Upper lobe of left lung (tissue), 6 donors: ENCODE results near the gene SHISA6. TPM values are rescaled to one million over a fixed set of nuclear protein-coding genes. Genes with fewer than 3 reads are reported as not detected.
A peak's percentile ranks its signal among the peaks of the same experiment; 100 is the strongest.

Source experiments
- ATAC-seq, 2 donors: fragments of 200-7000 bp; cut with Tn5 transposase; one replicate each; pipeline ENCODE4 v1.9.1; 2022; ENCODE audit warnings: mild to moderate bottlenecking in 2 of 2, moderate library complexity in 2 of 2; ENCODE audit not compliant: low FRiP score in 2 of 2
- DNase-seq, 2 donors: peaks; one replicate each; pipeline ENCODE4 v3.0.0-alpha.2; 2019 to 2020
- H3K27ac ChIP-seq, 4 donors: fragments of 200-600 bp; sonication (generic); one replicate each; pipeline ENCODE4 v1.5.1; 2016 to 2019
- H3K27me3 ChIP-seq, 4 donors: fragments of 200-600 bp; sonication (generic); one replicate each; pipeline ENCODE4 v1.5.1; 2017 to 2019
- H3K36me3 ChIP-seq, 4 donors: fragments of 200-600 bp; sonication (generic); one replicate each; pipeline ENCODE4 v1.5.1; 2016 to 2019
- H3K4me1 ChIP-seq, 4 donors: fragments of 200-600 bp; sonication (generic); one replicate each; pipeline ENCODE4 v1.5.1; 2018 to 2019
- H3K4me3 ChIP-seq, 4 donors: fragments of 200-600 bp; sonication (generic); one replicate each; pipeline ENCODE4 v1.5.1; 2017 to 2019; ENCODE audit warnings: mild to moderate bottlenecking in 2 of 4, moderate library complexity in 1 of 4
- H3K9me3 ChIP-seq, 4 donors: fragments of 200-600 bp; sonication (generic); one replicate each; pipeline ENCODE4 v1.5.1; 2018 to 2019
- EP300 ChIP-seq, 4 donors: sonication (generic); formaldehyde crosslinking; IDR thresholded peaks; one replicate each; pipeline ENCODE4 v1.5.1; 2017; ENCODE audit warnings: antibody characterized with exemption in 4 of 4, control low read depth in 2 of 4
- POLR2A ChIP-seq, 4 donors: fragments of 450-650 bp; IDR thresholded peaks; one replicate each; pipeline ENCODE4 v1.5.1; 2016 to 2017; ENCODE audit warnings: antibody characterized with exemption in 4 of 4, mild to moderate bottlenecking in 2 of 4
- POLR2AphosphoS5 ChIP-seq, 2 donors: sonication (generic); formaldehyde crosslinking; IDR thresholded peaks; one replicate each; pipeline ENCODE4 v1.5.1; 2017; ENCODE audit warnings: antibody characterized with exemption in 2 of 2
- WGBS, 2 donors: methylation state at CpG; one replicate each; pipeline ENCODE4 v1.1.5; 2017 to 2018; 5-methylcytosine and 5-hydroxymethylcytosine counted together
- total RNA-seq, 6 donors: library from RNA; depleted of rRNA in 4 of 6; stranded (reverse); fragments of >200 nt in 4 of 6; gene quantifications; one replicate each; pipeline versions ENCODE4 v1.1.0 to v1.2.1, GENCODE V29; 2016 to 2021
- TF ChIP-seq, protein P1 (sequence below), 6 experiments: fragments of 450-650 bp in 4 of 6; fragments of 200-600 bp in 2 of 6; sonication (generic) in 2 of 6; IDR thresholded peaks; one replicate each; pipeline ENCODE4 v1.5.1; 2016 to 2019; ENCODE audit warnings: antibody characterized with exemption in 6 of 6
- donor health status: DM: no; HTN: no; CAD: no; lungs with moderate emphysema.
- donor health status: DM: no; HTN: yes; CAD: no; lungs with severe emphysema.

Gene SHISA6
- total RNA-seq, 6 donors from 2014 or later = 0.03 to 1.2 (median 0.74) TPM; not detected in 2

DNA sequence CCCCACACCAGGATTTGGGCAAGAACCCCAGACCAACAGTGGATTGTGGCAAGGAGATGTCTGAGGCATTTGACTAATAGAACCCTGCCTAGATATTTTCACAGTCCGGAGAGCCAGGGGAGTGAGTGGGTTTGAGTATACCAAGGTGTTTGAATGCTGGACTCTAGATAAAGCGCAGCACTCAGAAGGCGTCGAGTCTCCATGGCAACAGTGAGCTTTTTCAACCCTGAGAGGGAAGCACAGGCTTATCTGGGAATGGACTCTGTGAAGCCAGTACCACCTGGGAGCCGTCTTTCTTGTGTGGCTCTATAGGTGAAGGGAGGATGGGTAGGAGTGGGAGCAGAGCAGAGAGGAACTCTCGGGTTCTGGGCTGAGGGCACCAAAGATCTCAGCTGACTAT lies 147.0 kb downstream of the SHISA6 start:
- Histone ChIP-seq H3K4me3 (no peak overlapping the region), H3K27me3 (no peaks in the 10 kb centered on the region), H3K27ac (no peak overlapping the region), H3K9me3 (peaks cover 0 to 3% (median 0%) of the 10 kb centered on the region in 4 donors), H3K36me3 (no peaks in the 10 kb centered on the region), H3K4me1 (no peaks in the 10 kb centered on the region)
- DNase-seq (no peak), ATAC-seq (no peak)
- TF ChIP-seq POLR2A (IDR thresholded peaks at IDR 0.05) = no peak
- TF ChIP-seq, protein P1, sequence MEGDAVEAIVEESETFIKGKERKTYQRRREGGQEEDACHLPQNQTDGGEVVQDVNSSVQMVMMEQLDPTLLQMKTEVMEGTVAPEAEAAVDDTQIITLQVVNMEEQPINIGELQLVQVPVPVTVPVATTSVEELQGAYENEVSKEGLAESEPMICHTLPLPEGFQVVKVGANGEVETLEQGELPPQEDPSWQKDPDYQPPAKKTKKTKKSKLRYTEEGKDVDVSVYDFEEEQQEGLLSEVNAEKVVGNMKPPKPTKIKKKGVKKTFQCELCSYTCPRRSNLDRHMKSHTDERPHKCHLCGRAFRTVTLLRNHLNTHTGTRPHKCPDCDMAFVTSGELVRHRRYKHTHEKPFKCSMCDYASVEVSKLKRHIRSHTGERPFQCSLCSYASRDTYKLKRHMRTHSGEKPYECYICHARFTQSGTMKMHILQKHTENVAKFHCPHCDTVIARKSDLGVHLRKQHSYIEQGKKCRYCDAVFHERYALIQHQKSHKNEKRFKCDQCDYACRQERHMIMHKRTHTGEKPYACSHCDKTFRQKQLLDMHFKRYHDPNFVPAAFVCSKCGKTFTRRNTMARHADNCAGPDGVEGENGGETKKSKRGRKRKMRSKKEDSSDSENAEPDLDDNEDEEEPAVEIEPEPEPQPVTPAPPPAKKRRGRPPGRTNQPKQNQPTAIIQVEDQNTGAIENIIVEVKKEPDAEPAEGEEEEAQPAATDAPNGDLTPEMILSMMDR (IDR thresholded peaks at IDR 0.05) = no peak
- no peak for TF ChIP-seq EP300 (IDR thresholded peaks at IDR 0.05)
- TF ChIP-seq POLR2AphosphoS5 (IDR thresholded peaks at IDR 0.05) = no peak
- WGBS, 2 donors = 44 to 74% methylated on average over 6 of the region's 6 CpGs

DNA sequence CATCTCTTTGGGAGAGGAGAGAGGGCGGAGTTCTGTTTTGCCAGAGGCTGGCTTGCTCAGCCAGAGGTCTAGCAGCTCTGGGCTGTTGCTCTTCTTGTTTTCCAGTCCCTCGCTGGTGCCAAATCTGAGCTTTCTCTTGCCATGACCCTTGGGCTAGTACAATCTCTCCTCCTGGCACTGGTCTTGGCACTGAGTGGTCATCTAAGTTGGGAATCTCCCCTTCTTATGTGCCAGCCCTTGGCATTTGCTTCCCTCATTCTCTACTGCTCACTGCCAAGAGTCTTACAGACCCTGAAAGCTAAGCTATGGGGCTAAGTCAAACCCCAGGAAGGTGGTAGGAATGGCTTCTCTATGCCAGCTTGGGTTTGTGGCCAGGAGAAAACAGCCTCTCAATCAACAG lies 148.6 kb downstream of the SHISA6 start:
- Histone ChIP-seq H3K9me3 (peaks cover 0 to 3% (median 0%) of the 10 kb centered on the region in 4 donors), H3K27ac (no peak overlapping the region), H3K4me3 (no peak overlapping the region), H3K4me1 (no peaks in the 10 kb centered on the region), H3K36me3 (no peaks in the 10 kb centered on the region), H3K27me3 (no peaks in the 10 kb centered on the region)
- TF ChIP-seq EP300 (IDR thresholded peaks at IDR 0.05) (no peak), POLR2A (IDR thresholded peaks at IDR 0.05) (no peak), POLR2AphosphoS5 (IDR thresholded peaks at IDR 0.05) (no peak)
- TF ChIP-seq, protein P1 (IDR thresholded peaks at IDR 0.05) = no peak
- DNase-seq = no peak
- 75 to 90% methylated on average over 2 of the region's 2 CpGs for WGBS, 2 donors
- no peak for ATAC-seq

DNA sequence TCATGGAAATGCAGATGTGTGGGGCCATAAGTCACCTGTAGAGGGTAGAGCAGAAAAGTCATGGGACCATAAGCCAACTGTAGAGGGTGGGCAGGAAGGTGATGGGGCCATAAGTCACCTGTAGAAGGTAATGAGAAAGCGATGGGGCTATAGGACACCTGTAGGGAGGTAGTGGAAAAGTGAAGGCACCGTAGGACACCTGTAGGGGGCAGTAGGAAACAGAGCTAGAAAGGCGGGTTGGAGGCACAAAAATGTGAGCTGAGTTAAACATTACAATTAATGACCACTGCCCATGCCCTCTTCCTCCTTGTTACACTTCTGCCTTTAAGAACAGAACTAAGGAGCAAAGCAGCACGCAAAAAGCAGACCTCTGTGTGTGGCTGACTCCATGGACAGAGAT lies 150.1 kb downstream of the SHISA6 start:
- DNase-seq (peak in 1 of 2 donors; percentile 24), ATAC-seq (peak in 1 of 2 donors; percentile 41)
- no peaks in the 10 kb centered on the region for H3K36me3 ChIP-seq
- WGBS, 2 donors = 48 to 65% methylated on average over 4 of the region's 4 CpGs
- H3K9me3 ChIP-seq = peaks cover 0 to 3% (median 0%) of the 10 kb centered on the region in 4 donors
- no peak overlapping the region for H3K4me3 ChIP-seq
- TF ChIP-seq EP300 (IDR thresholded peaks at IDR 0.05) = no peak
- TF ChIP-seq, protein P1 (IDR thresholded peaks at IDR 0.05) = peak in 3 of 6 experiments; percentile 15 to 28 (median 26)
- no peaks in the 10 kb centered on the region for H3K4me1 ChIP-seq
- no peaks in the 10 kb centered on the region for H3K27me3 ChIP-seq
- no peak overlapping the region for H3K27ac ChIP-seq

DNA sequence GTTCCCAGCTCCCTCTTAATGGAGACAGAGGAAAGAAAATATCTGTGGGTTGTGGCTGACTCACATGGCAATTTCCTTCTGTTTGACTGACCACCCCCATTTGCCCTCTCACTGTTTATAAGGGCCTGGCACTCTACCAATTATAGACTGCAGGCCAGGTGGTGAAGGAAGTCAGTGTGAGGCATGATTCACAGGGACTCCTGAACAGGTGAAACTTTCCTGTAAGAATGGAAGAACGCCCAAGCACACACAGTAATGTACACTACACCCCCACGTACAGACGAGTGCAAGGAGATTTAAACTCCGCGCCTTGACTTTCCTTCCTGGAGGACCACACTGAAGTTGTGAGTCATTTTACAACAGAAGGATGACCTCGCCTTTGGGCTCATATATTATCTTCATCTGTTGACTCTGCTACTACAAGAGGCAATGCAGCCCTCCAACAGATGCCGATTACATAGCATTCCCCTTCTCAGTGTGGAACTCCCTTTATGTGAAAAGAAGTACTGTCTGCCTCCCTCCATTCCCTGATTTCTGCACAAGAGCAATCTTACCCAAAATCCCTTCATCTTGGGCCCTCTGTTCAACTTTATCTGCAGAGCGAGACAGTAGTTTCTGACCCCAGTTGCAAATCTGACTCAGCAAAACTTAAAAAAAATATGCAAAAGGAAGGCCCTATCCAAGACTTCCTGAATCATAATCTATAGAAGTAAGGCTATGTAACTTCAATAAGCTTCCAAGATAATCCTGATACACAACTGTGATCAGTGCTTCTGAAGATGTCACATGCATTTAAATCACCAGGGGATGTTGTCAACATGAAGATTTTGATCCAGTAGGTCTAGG lies 163.6 kb downstream of the SHISA6 start:
- peak in 1 of 2 donors; percentile 35 for DNase-seq
- peak in 1 of 2 donors; percentile 22 for ATAC-seq
- H3K9me3 ChIP-seq = peaks cover 4 to 14% (median 12%) of the 10 kb centered on the region in 4 donors
- WGBS, 2 donors = 67 to 74% methylated on average over 8 of the region's 8 CpGs
- no peaks in the 10 kb centered on the region for H3K27me3 ChIP-seq
- TF ChIP-seq POLR2A (IDR thresholded peaks at IDR 0.05) (no peak), POLR2AphosphoS5 (IDR thresholded peaks at IDR 0.05) (no peak), EP300 (IDR thresholded peaks at IDR 0.05) (no peak)
- TF ChIP-seq, protein P1 (IDR thresholded peaks at IDR 0.05) = no peak
- H3K36me3 ChIP-seq = no peaks in the 10 kb centered on the region
- H3K4me1 ChIP-seq = no peaks in the 10 kb centered on the region
- H3K4me3 ChIP-seq = no peak overlapping the region
- H3K27ac ChIP-seq = no peak overlapping the region
